Testis (tissue), 2 donors: ENCODE data around the gene CEP72.

Experiments
- CTCF ChIP-seq, 3 experiments: fragments of 450-650 bp in 2 of 3; fragments of 200-600 bp in 1 of 3; sonication (generic) in 1 of 3; IDR thresholded peaks; one replicate each; pipeline ENCODE4 v1.5.1; 2016 to 2019; ENCODE audit warnings: antibody characterized with exemption in 3 of 3, mild to moderate bottlenecking in 2 of 3, moderate library complexity in 1 of 3
- POLR2A ChIP-seq: fragments of 450-650 bp; IDR thresholded peaks from one replicate; pipeline ENCODE4 v1.6.1; 2017; ENCODE audit warnings: antibody characterized with exemption, mild to moderate bottlenecking, moderate library complexity

DNA sequence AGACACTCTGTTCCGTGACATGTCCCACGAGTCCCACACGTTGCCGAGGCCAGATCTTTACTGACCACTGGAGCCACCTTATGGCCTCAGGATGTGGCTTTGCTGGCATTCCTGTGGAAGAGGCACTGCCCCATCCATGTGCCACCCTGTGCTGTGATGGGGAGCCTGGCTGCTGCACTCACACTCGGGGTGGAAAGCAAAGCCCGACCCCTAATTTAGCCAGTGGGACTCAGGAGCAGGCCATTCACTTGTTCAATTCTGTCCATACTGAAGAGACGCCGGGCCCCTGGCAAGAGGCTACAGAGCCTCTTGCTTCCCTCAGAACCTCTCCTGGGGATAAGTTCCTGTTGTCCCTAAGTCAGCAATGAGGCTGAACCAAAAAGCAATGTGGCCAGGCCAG, 18.6 kb upstream of the CEP72 start:
- TF ChIP-seq CTCF (IDR thresholded peaks at IDR 0.05) (no peak), POLR2A (no peak)
